GM19025 (cell line): Measurements from ENCODE around the gene UBN2.
"Not testable (repeated sequence)": the region's sequence is repeated elsewhere in the genome, so short reads cannot be mapped to it uniquely, and the experiment has no call there.

Experiments
- ATAC-seq: cut with Tn5 transposase; IDR thresholded peaks from one replicate; pipeline ENCODE4 v1.9.1; 2021; ENCODE audit warnings: mild to moderate bottlenecking, low read depth, moderate library complexity; ENCODE audit not compliant: unreplicated experiment

UBN2 gene

DNA sequence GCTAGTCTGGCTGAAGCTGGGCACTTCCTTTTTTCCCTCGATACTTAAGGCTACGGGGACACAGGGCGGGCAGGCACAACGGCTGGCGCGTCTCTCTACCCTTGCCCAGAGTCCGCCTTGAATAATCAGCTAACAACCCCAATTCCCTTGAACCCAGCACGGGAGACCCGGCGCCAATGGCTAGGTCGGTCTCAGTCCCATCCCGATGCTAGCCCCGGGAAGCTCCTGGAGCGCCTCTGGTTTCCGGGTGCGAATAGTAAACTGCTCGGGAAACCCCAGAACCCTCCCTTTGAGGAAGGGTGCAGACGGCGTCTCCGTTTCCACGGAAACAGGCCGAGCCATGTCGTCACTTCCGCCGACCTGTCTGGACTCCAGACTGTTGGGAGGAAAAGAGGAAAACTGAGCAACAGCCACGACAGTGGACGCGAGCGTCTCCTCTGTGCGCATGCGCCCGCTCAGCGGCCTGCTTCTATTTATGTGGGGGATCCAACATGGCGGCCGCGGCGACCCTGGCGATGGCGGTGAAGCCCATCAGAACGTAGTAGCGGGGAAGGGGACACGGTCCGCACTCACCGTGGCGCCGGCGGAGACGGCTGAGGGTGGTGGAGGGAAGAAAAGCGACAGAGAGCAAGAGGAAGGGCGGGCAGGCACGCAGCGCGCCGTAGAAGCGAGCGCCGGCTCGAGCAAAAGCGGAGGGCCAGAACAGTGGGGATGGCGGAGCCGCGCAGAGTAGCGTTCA, at the start of gene UBN2:
Gene UBN2, plus strand, starts transcription at position 464 of the 739 bp plus-strand sequence. Its CDS starts 248 bp downstream, at position 712.
- peak; percentile 95 for ATAC-seq

DNA sequence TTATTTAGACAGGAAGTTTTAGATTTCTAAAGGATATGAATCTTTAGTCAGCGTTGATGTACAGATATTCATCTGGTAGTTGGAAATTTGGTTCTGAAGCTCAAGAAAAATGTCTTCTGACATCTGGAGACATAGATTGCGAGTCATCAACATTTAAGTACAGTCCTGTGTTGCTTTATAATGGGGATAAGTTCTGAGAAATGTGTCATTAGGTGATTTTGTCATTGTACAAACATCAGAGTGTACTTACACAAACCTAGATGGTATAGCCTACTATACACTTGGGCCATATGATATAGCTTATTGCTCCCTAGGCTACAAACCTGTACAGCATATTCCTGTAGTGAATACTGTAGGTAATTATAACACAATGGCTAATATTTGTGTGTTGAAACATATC, 49.6 kb upstream of the UBN2 start:
- ATAC-seq, result no peak

- ATAC-seq, result no peak
Observed at GRCh38 chr7:139182363-139182762, 48.7 kb upstream of the UBN2 start.

GRCh38 chr7:139183251-139183650, 47.8 kb upstream of the UBN2 start:
- ATAC-seq, result no peak

- ATAC-seq, result no peak
Observed at GRCh38 chr7:139183878-139184338, 47.1 kb upstream of the UBN2 start.

GRCh38 chr7:139186146-139186545, 44.9 kb upstream of the UBN2 start:
- no peak for ATAC-seq

DNA sequence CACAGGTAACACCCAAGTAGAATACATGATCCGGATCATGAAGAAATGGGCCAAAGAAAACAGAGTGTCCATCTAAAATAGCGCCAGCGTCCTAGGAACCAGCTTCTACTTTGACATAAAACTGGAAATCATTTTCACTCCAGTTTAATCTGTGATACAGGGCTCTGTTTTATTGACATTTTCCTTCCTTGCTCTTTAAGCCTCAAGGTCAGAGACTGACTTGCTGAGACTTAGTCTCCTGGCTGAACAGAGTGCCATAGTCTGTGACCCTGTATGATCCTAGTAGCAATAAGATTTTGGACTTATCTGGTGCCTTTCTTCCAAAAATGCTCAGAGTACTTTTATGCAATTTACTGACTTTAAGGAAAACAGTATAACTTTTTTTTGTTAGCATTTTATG, 41.7 kb upstream of the UBN2 start:
- ATAC-seq, result no peak

DNA sequence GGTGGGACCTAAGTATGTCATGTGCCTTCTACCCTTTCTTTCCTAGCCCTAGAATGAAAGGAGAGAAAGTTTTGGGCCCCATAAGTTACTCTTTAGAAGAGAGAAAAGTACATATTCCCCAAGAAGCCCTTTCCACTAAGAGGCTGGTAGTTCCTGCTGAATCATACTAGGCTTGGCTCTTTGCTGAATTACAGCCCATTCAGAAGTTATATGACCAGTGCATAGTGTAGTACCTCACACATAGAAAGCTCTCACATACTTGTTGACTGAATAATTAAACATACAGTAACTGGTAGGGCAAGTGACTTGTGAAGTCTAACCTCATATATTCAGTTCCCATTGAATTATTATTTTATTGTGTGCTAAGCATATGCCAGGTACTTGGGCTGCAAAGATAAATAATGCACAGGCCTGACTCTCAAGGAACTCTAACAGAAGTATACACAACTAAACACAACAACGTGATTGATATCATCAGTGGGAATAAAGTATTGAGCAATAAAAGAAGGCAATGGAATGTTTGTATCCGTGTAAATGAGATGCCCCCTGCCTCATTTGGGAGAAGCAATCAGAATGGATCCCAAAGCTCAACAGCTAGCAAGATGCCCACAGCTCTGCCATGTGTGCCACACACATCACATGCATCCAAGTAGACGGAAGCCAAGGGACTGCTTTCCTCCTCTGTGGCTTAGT, 38.9 kb upstream of the UBN2 start:
- no peak for ATAC-seq

DNA sequence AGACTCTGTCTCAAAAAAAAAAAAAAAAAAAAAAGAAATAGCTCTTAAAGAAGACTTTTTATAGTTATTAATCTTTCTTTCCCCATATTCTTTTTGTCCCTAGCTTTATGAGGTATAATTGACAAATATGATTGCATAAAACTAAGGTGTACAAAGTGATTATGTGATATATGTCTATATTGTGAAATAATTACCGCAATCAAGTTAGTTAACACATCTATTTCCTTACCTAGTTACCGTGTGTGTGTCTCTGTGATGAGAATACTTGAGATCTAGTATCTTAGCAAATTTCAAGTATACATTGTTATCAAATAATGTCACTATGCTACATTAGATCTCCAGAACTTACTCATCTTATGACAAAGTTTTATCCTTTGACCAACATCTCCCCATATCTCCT, 30.7 kb upstream of the UBN2 start:
- ATAC-seq, result no peak

DNA sequence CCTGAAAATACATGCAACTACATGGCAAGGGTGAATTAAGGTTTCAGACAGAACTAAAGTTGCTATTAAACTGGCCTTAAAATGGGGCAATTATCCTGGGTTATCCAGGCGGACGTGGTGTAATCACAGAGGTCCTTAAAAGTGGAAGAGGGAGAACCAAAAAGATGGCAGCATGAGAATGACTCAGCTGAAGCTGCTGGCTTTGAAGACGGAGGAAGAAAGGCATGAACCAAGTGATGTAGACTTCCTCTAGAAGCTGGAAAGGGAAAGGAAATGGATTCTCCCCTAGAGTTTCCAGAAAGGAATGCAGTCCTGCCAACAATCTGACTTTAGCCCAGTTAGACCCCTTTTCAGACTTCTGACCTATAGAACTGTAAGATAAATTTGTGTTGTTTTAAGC, 27.0 kb upstream of the UBN2 start:
- ATAC-seq, result no peak

DNA sequence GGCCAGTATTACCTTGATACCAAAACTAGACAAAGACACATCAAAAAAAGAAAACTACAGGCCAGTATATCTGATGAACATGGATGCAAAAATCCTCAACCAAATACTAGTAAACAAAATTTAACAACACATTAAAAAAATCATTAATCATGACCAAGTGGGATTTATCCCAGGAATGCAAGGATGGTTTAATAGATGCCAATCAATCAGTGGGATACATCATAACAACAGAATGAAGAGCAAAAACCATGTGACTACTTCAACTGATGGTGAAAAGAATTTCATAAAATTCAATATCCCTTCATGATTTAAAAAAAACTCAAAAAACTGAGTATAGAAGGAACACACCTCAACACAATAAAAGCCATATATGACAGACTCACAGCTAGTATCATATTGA, 25.2 kb upstream of the UBN2 start:
- ATAC-seq, result no peak

- ATAC-seq, result no peak
Observed at GRCh38 chr7:139212133-139212532, 18.9 kb upstream of the UBN2 start.

GRCh38 chr7:139213489-139213888, 17.5 kb upstream of the UBN2 start:
- not testable (repeated sequence) for ATAC-seq

DNA sequence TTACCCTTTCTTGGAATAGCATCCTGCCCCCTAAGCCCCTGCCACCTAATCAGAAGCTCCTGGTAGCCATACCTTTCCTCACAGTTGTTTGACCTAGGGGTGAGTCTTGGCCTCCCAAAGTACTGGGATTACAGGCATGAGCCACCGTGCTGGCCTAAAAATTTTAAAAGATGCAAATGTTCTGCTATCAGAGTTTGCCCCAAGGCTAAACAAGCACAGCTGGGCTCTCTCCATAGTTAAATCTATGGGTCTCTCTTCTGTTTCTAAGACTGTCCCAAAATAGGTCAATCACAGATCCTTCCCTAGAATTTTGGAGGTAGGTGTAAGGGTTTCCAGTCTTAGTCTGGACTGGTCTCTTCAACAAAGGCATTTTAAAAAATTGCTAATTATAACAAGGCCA, 12.9 kb upstream of the UBN2 start:
- no peak for ATAC-seq

DNA sequence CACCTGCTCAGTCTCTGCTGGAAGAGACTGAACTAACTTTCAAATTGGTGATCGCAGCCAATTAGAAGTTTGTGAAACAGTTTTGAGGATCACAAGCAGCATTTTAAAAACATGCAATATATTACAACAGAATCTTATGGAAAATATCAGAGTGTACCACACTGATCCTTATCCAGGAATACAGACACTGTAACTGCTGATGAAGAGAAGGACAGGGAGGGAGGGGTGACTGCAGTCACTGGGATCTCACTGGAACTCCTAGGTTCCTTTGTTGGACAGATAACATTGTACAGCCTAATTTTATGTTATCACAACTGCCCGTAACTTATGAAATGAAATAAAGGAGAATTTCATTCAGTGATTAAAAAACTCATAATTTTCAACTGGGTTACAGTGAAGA, 6.8 kb upstream of the UBN2 start:
- no peak for ATAC-seq

DNA sequence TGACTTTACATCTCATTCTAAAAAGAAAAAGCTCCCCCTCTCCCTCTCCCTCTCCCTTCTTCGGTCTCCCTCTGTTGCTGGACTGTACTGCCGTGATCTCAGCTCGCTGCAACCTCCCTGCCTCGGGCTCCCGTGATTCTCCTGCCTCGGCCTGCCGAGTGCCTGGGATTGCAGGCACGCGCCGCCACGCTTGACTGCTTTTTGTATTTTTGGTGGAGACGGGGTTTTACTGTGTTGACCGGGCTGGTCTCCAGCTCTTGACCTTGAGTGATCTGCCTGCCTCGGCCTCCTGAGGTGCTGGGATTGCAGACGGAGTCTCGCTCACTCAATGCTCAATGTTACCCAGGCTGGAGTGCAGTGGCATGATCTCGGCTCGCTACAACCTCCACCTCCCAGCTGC, 6.2 kb upstream of the UBN2 start:
- not testable (repeated sequence) for ATAC-seq

GRCh38 chr7:139225286-139226157, 5.5 kb upstream of the UBN2 start:
- ATAC-seq, result not testable (repeated sequence)

DNA sequence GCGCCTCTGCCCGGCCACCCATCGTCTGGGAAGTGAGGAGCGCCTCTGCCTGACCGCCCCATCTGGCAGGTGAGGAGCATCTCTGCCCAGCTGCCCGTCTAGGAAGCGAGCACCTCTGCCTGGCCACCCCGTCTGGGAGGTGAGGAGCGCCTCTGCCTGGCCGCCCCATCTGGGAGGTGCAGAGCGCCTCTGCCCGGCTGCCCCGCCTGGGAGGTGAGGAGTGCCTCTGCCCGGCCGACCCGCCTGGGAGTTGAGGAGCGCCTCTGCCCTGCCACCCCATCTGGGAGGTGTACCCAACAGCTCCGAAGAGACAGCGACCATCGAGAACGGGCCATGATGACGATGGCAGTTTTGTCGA, 4.9 kb upstream of the UBN2 start:
- not testable (repeated sequence) for ATAC-seq

DNA sequence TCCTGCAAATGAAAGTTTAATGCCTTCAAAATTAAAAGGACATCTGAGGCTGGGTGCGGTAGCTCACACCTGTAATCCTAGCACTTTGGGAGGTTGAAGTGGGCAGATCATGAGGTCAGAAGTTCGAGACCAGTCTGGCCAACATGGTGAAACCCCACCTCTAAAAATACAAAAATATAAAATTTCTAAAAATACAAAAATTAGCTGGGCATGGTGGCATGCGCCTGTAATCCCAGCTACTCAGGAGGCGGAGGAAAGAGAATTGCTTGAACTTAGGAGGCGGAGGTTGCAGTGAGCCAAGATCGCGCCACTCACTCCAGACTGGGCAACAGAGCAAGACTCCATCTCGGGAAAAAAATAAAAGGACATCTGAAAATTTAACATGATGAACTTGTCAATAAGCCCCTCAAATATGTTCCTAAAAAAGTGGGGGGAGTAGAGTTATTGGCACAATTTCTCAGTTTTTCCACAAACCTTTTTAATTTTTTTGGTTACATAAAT, 4.0 kb upstream of the UBN2 start:
- not testable (repeated sequence) for ATAC-seq

- no peak for ATAC-seq
Observed at GRCh38 chr7:139230023-139230422, 1.0 kb upstream of the UBN2 start.

DNA sequence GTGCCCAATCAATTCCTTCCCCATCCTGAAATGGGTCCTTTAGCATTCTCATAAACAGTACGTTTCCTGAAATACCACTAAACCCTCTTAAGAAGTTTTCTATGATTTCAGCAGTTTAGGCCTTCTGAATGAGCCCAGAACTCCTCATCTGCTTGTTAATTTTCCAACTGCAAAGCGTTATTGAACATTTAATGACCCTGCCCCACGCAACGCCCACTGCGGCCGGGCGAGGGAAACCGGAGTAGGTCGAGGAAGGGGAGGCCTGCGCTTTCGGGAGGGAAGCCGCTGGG, 608 bp upstream of the UBN2 start:
- ATAC-seq, result no peak
